Neural progenitor cell (in vitro differentiated cells): ENCODE measurements around the gene TUBB. TPM values are rescaled to one million over a fixed set of nuclear protein-coding genes. Genes with fewer than 3 reads are reported as not detected.
"Not testable (repeated sequence)": the region's sequence is repeated elsewhere in the genome, so short reads cannot be mapped to it uniquely, and the experiment has no call there.

ENCODE experiments used
- DNase-seq: peaks from one replicate; pipeline ENCODE4 v3.0.0-alpha.2; 2016; ENCODE audit warnings: low spot score
- H2AFZ ChIP-seq: fragments of 200-600 bp; sonication (generic); replicated peaks from 2 replicates; pipeline ENCODE4 v1.6.1; 2016; ENCODE audit warnings: antibody characterized with exemption
- H3F3A ChIP-seq: fragments of 200-600 bp; sonication (generic); 2 replicates; pipeline ENCODE4 v1.6.1; 2016; ENCODE audit warnings: antibody characterized with exemption, low read depth
- H3K27ac ChIP-seq: fragments of 200-600 bp; sonication (generic); 2 replicates; pipeline ENCODE4 v1.5.1; 2016; ENCODE audit warnings: mild to moderate bottlenecking
- H3K27me3 ChIP-seq: fragments of 200-600 bp; sonication (generic); 2 replicates; pipeline ENCODE4 v1.6.1; 2016; ENCODE audit warnings: mild to moderate bottlenecking, moderate library complexity
- H3K36me3 ChIP-seq: fragments of 200-600 bp; sonication (generic); 2 replicates; pipeline ENCODE4 v1.5.1; 2016
- H3K4me1 ChIP-seq: fragments of 200-600 bp; sonication (generic); 2 replicates; pipeline ENCODE4 v1.6.1; 2016; ENCODE audit warnings: mixed run types
- H3K4me2 ChIP-seq: fragments of 200-600 bp; sonication (generic); 2 replicates; pipeline ENCODE4 v1.6.1; 2016
- H3K4me3 ChIP-seq: fragments of 200-600 bp; sonication (generic); 2 replicates; pipeline ENCODE4 v1.5.1; 2016
- H3K79me2 ChIP-seq: fragments of 200-600 bp; sonication (generic); 2 replicates; pipeline ENCODE4 v1.6.1; 2016; ENCODE audit warnings: low read depth
- H3K9ac ChIP-seq: fragments of 200-600 bp; sonication (generic); 2 replicates; pipeline ENCODE4 v1.6.1; 2016
- H3K9me3 ChIP-seq: fragments of 200-600 bp; sonication (generic); 2 replicates; pipeline ENCODE4 v1.5.1; 2016; ENCODE audit warnings: low read depth
- H4K20me1 ChIP-seq: fragments of 200-600 bp; sonication (generic); 2 replicates; pipeline ENCODE4 v1.6.1; 2016; ENCODE audit warnings: low read depth
- H3K27ac Mint-ChIP-seq: 3 replicates; pipeline ENCODE4 v1.8.0; 2021; ENCODE audit warnings: mixed read lengths
- H3K27me3 Mint-ChIP-seq: 2 replicates; pipeline ENCODE4 v1.8.0; 2022; ENCODE audit warnings: low read depth, mild to moderate bottlenecking, inconsistent platforms, moderate library complexity, mixed read lengths; ENCODE audit not compliant: insufficient read depth
- H3K36me3 Mint-ChIP-seq: 3 replicates; pipeline ENCODE4 v1.8.0; 2021; ENCODE audit warnings: mixed read lengths
- H3K4me1 Mint-ChIP-seq: 3 replicates; pipeline ENCODE4 v1.8.0; 2021; ENCODE audit warnings: mixed read lengths
- H3K4me3 Mint-ChIP-seq: 3 replicates; pipeline ENCODE4 v1.8.0; 2021; ENCODE audit warnings: mild to moderate bottlenecking, moderate library complexity, mixed read lengths
- H3K9me3 Mint-ChIP-seq: 3 replicates; pipeline ENCODE4 v1.8.0; 2020; ENCODE audit warnings: mixed read lengths
- CTCF ChIP-seq: fragments of 200-600 bp; sonication (generic); IDR thresholded peaks from 2 replicates; pipeline ENCODE4 v1.5.1; 2017; ENCODE audit warnings: antibody characterized with exemption, mild to moderate bottlenecking
- EZH2 ChIP-seq: fragments of 200-600 bp; sonication (generic); IDR thresholded peaks from 2 replicates; pipeline ENCODE4 v1.6.1; 2017; ENCODE audit warnings: antibody characterized with exemption, mild to moderate bottlenecking, moderate library complexity
- EZH2phosphoT487 ChIP-seq: fragments of 200-600 bp; sonication (generic); IDR thresholded peaks from 2 replicates; pipeline ENCODE4 v1.6.1; 2017; ENCODE audit warnings: antibody characterized with exemption
- total RNA-seq: library from RNA; depleted of rRNA; stranded (reverse); fragments of >200 nt; gene quantifications from 2 replicates; pipeline ENCODE4 v1.2.3, GENCODE V29; 2015; ENCODE audit warnings: low replicate concordance

The TUBB gene
- total RNA-seq, 1 donor from 2014 or later, result 1,479 TPM

- peaks cover 73% of the 10 kb centered on the region for H3K79me2 ChIP-seq
- Mint-ChIP-seq H3K9me3 (peaks cover 2% of the 10 kb centered on the region), H3K4me3 (peak within 1 kb of the TSS; percentile 98), H3K27ac (peak within 1 kb of the TSS; percentile 100), H3K4me1 (peaks cover 44% of the 10 kb centered on the region), H3K36me3 (peaks cover 42% of the 10 kb centered on the region), H3K27me3 (peaks cover 10% of the 10 kb centered on the region)
- H2AFZ ChIP-seq, result peak within 1 kb of the TSS; percentile 66
- H3K4me1 ChIP-seq, result peaks cover 7% of the 10 kb centered on the region
- DNase-seq, result peak; percentile 100
- peaks cover 42% of the 10 kb centered on the region for H3F3A ChIP-seq
- H3K4me2 ChIP-seq, result peak within 1 kb of the TSS; percentile 90
- H3K27ac ChIP-seq, result peak within 1 kb of the TSS; percentile 85
- TF ChIP-seq CTCF (peak; percentile 34), EZH2 (no peak), EZH2phosphoT487 (no peak)
- H3K36me3 ChIP-seq, result no peaks in the 10 kb centered on the region
- H3K4me3 ChIP-seq, result peak within 1 kb of the TSS; percentile 77
- H3K27me3 ChIP-seq, result no peaks in the 10 kb centered on the region
- H3K9ac ChIP-seq, result peak within 1 kb of the TSS; percentile 46
- peaks cover 9% of the 10 kb centered on the region for H4K20me1 ChIP-seq
- no peaks in the 10 kb centered on the region for H3K9me3 ChIP-seq
Measured at GRCh38 chr6:30717129-30717844, 2.9 kb upstream of the TUBB start, which contains the start of gene MDC1. Gene MDC1 (minus strand): TSS chr6:30717281. CDS start chr6:30715175, 2,106 bp downstream.

GRCh38 chr6:30717845-30718720 lies 2.1 kb upstream of the TUBB start:
- H3K4me2 ChIP-seq, result peak overlapping the region; percentile 90
- not testable (repeated sequence) for DNase-seq, H3K9me3 Mint-ChIP-seq, H3K36me3 ChIP-seq, H2AFZ ChIP-seq, H3K9me3 ChIP-seq, H3K27me3 ChIP-seq
- H3K27me3 Mint-ChIP-seq, result peaks cover 14% of the 10 kb centered on the region
- H3K27ac Mint-ChIP-seq, result peak overlapping the region; percentile 100
- peak overlapping the region; percentile 85 for H3K27ac ChIP-seq
- peaks cover 17% of the 10 kb centered on the region for H4K20me1 ChIP-seq
- H3K4me1 ChIP-seq, result peaks cover 11% of the 10 kb centered on the region
- peak overlapping the region; percentile 98 for H3K4me3 Mint-ChIP-seq
- H3K4me1 Mint-ChIP-seq, result peaks cover 52% of the 10 kb centered on the region
- peaks cover 81% of the 10 kb centered on the region for H3K79me2 ChIP-seq
- H3K36me3 Mint-ChIP-seq, result peaks cover 40% of the 10 kb centered on the region
- H3K9ac ChIP-seq, result peak overlapping the region; percentile 15
- peaks cover 50% of the 10 kb centered on the region for H3F3A ChIP-seq
- peak overlapping the region; percentile 77 for H3K4me3 ChIP-seq

GRCh38 chr6:30719356-30719755 lies 796 bp upstream of the TUBB start:
- Histone ChIP-seq H3K4me1 (peaks cover 18% of the 10 kb centered on the region), H3K9me3 (no peaks in the 10 kb centered on the region), H3K79me2 (peaks cover 92% of the 10 kb centered on the region), H3K9ac (no peak overlapping the region), H3K4me2 (peak overlapping the region; percentile 90), H3K4me3 (peak overlapping the region; percentile 85), H3K36me3 (peaks cover 4% of the 10 kb centered on the region), H2AFZ (peak overlapping the region; percentile 78), H3K27ac (peak overlapping the region; percentile 72), H3F3A (peaks cover 63% of the 10 kb centered on the region), H3K27me3 (no peaks in the 10 kb centered on the region), H4K20me1 (peaks cover 30% of the 10 kb centered on the region)
- peaks cover 2% of the 10 kb centered on the region for H3K9me3 Mint-ChIP-seq
- H3K27me3 Mint-ChIP-seq, result peaks cover 12% of the 10 kb centered on the region
- no peak for TF ChIP-seq EZH2
- no peak for TF ChIP-seq EZH2phosphoT487
- no peak for TF ChIP-seq CTCF
- H3K27ac Mint-ChIP-seq, result peak overlapping the region; percentile 99
- H3K4me3 Mint-ChIP-seq, result peak overlapping the region; percentile 98
- DNase-seq, result peak; percentile 37
- H3K36me3 Mint-ChIP-seq, result peaks cover 42% of the 10 kb centered on the region
- peaks cover 63% of the 10 kb centered on the region for H3K4me1 Mint-ChIP-seq
